HG03108 (cell line): ENCODE data around the gene ELOVL3.
"Not testable (repeated sequence)": the region's sequence is repeated elsewhere in the genome, so short reads cannot be mapped to it uniquely, and the experiment has no call there.

Experiments used
- ATAC-seq: cut with Tn5 transposase; IDR thresholded peaks from one replicate; pipeline ENCODE4 v1.9.1; 2021; ENCODE audit warnings: moderate library complexity; ENCODE audit not compliant: unreplicated experiment

The ELOVL3 gene

GRCh38 chr10:102247734-102248133 lies 21.6 kb downstream of the ELOVL3 start:
- no peak for ATAC-seq

- not testable (repeated sequence) for ATAC-seq
These were observed 26.4 kb downstream of the ELOVL3 start for GRCh38 chr10:102252508-102252907.

- ATAC-seq = no peak
These were observed 28.3 kb downstream of the ELOVL3 start for GRCh38 chr10:102254426-102254825.

GRCh38 chr10:102255404-102255803 lies 29.3 kb downstream of the ELOVL3 start:
- no peak for ATAC-seq

GRCh38 chr10:102261196-102261595 lies 35.1 kb downstream of the ELOVL3 start:
- ATAC-seq = no peak

GRCh38 chr10:102261842-102262241 lies 35.7 kb downstream of the ELOVL3 start:
- no peak for ATAC-seq

- no peak for ATAC-seq
These were observed 36.8 kb downstream of the ELOVL3 start for GRCh38 chr10:102262744-102263370.

- ATAC-seq = no peak
These were observed 38.3 kb downstream of the ELOVL3 start for GRCh38 chr10:102264371-102264770.

- ATAC-seq = no peak
These were observed 40.6 kb downstream of the ELOVL3 start for GRCh38 chr10:102266670-102267069.

- no peak for ATAC-seq
These were observed 41.6 kb downstream of the ELOVL3 start for GRCh38 chr10:102267748-102268147.

GRCh38 chr10:102268375-102268888 lies 42.3 kb downstream of the ELOVL3 start:
- no peak for ATAC-seq

GRCh38 chr10:102269017-102269416 lies 42.9 kb downstream of the ELOVL3 start:
- ATAC-seq = no peak

- ATAC-seq = no peak
These were observed 48.0 kb downstream of the ELOVL3 start for GRCh38 chr10:102274062-102274461.

- ATAC-seq = no peak
These were observed 49.2 kb downstream of the ELOVL3 start for GRCh38 chr10:102275343-102275742.

GRCh38 chr10:102279104-102279503 lies 53.0 kb downstream of the ELOVL3 start:
- ATAC-seq = no peak
